ENCODE measurements around the gene MSGN1.

Gene MSGN1

DNA sequence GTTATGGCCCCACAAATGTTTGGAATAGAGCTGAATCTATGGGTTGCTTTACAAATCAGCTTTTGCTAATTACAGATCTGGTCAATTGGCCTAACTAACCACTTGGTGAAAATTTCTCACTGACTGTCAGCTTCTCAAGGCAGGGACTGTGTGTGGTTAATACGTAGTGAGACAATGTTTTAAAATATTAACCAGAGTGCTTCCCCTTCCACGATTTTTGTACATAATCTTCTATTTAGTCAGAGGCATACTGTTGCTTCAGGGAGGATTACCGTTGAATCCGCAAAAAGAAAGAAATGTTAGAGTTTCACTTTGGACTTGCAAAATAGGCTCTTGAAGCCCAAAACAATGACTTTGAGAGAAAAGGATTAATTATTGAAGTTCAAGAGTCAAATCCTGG is 47.3 kb downstream of the MSGN1 start:
- TF ChIP-seq, protein P1, sequence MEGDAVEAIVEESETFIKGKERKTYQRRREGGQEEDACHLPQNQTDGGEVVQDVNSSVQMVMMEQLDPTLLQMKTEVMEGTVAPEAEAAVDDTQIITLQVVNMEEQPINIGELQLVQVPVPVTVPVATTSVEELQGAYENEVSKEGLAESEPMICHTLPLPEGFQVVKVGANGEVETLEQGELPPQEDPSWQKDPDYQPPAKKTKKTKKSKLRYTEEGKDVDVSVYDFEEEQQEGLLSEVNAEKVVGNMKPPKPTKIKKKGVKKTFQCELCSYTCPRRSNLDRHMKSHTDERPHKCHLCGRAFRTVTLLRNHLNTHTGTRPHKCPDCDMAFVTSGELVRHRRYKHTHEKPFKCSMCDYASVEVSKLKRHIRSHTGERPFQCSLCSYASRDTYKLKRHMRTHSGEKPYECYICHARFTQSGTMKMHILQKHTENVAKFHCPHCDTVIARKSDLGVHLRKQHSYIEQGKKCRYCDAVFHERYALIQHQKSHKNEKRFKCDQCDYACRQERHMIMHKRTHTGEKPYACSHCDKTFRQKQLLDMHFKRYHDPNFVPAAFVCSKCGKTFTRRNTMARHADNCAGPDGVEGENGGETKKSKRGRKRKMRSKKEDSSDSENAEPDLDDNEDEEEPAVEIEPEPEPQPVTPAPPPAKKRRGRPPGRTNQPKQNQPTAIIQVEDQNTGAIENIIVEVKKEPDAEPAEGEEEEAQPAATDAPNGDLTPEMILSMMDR (IDR thresholded peaks at IDR 0.05; ENCODE audit: control extremely low read depth, extremely low read depth, low read depth, missing control alignments), result no peak
- CTCF ChIA-PET, result no interaction called here
- POLR2A ChIA-PET, result no interaction called here
- DNase-seq (ENCODE audit: extremely low spot score), result no peak

DNA sequence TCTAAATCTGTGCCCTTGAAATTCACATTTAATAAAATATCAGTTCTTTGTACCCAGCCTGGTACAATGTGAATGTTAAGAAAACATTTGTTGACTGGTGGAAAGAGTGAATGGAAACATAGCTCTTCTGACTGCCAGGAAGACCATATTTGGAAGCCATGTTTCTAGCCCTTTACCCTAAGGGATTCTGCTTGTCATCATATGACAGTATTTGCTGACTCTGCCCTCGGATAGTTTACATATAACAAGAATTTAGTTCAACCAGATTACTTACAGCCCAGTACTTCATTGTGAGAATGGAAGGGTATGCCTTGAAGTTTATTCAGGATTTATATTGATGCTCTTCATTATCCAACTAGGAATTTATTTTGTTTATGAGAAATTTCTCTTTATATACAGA is 48.4 kb downstream of the MSGN1 start:
- ChIA-PET CTCF (no interaction called here), POLR2A (no interaction called here)
- TF ChIP-seq, protein P1 (IDR thresholded peaks at IDR 0.05; ENCODE audit: control extremely low read depth, extremely low read depth, low read depth, missing control alignments), result no peak
- DNase-seq (ENCODE audit: extremely low spot score), result no peak

DNA sequence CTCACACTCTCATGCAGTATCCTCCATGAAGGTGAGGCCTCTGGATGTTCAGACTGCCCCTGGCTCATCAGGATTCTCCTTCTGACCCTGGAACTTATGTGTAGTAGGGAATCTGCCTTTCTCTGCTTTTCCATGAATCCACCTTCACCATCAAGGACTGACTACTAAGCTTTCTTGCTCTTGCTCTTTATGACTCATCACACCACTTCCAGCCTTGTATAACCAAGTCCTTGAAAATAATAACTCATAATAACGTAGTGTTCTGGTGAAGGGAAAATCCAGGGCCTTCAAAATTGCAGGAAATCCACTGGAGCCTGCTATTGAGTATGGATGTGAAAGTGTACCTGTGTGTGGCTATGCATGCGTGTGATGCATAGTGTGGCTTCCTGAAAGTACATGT is 50.9 kb downstream of the MSGN1 start:
- ChIA-PET POLR2A (no interaction called here), CTCF (interaction anchor here (1.6 to 1.8 kb wide), 3 partner anchors 19 to 221 kb away, joined by 3 to 4 read pairs (median 4); no protein-coding TSS in a partner anchor)
- TF ChIP-seq, protein P1 (IDR thresholded peaks at IDR 0.05; ENCODE audit: control extremely low read depth, extremely low read depth, low read depth, missing control alignments), result no peak
- DNase-seq (ENCODE audit: extremely low spot score), result no peak
